VCaP (cell line): ENCODE results near the gene NIM1K.

Experiments
- H3K27ac ChIP-seq: fragments of 450-650 bp; 2 replicates; pipeline ENCODE4 v1.5.1; 2017
- CTCF ChIP-seq: fragments of 450-650 bp; conservative IDR thresholded peaks from 2 replicates; pipeline ENCODE4 v1.5.1; 2017; ENCODE audit warnings: mild to moderate bottlenecking, moderate library complexity

The NIM1K gene

GRCh38 chr5:43191740-43192557 is at the start of gene NIM1K:
Gene NIM1K, plus strand, starts transcription at chr5:43192225. Its CDS starts 53,551 bp downstream, at chr5:43245776.
- H3K27ac ChIP-seq, result peak within 1 kb of the TSS; percentile 21; the same call in 1 of the 2 replicates
- no peak for TF ChIP-seq CTCF

- TF ChIP-seq CTCF, result no peak
- H3K27ac ChIP-seq, result no peak overlapping the region
These were observed 47.0 kb upstream of the NIM1K start for GRCh38 chr5:43145071-43145470.

- TF ChIP-seq CTCF, result no peak
- H3K27ac ChIP-seq, result no peak overlapping the region
These were observed 45.1 kb upstream of the NIM1K start for GRCh38 chr5:43146958-43147357.

GRCh38 chr5:43148417-43148816 is 43.6 kb upstream of the NIM1K start:
- TF ChIP-seq CTCF, result no peak
- no peak overlapping the region for H3K27ac ChIP-seq

- H3K27ac ChIP-seq, result no peak overlapping the region
- no peak for TF ChIP-seq CTCF
These were observed 42.8 kb upstream of the NIM1K start for GRCh38 chr5:43149231-43149630.

GRCh38 chr5:43150075-43150474 is 42.0 kb upstream of the NIM1K start:
- no peak overlapping the region for H3K27ac ChIP-seq
- TF ChIP-seq CTCF, result no peak

GRCh38 chr5:43150748-43151147 is 41.3 kb upstream of the NIM1K start:
- no peak overlapping the region for H3K27ac ChIP-seq
- no peak for TF ChIP-seq CTCF
